Liver (tissue), 3 donors: ENCODE measurements around the gene PKP4.

Experiments
- ATF3 ChIP-seq: IDR thresholded peaks from 2 replicates; pipeline ENCODE4 v1.6.1; 2016; ENCODE audit warnings: antibody characterized with exemption
- CTCF ChIP-seq: fragments of 150-350 bp; IDR thresholded peaks from 2 replicates; pipeline ENCODE4 v1.5.1; 2017; ENCODE audit warnings: improper control_type of control experiment, low read depth, low read length; ENCODE audit not compliant: missing input control
- FOXA1 ChIP-seq: IDR thresholded peaks from 2 replicates; pipeline ENCODE4 v1.6.1; 2016; ENCODE audit warnings: antibody characterized with exemption
- JUND ChIP-seq, 2 donors: IDR thresholded peaks; 2 replicates each; pipeline ENCODE4 v1.6.1; 2016; ENCODE audit warnings: antibody characterized with exemption in 2 of 2
- NR2F2 ChIP-seq: IDR thresholded peaks from 2 replicates; pipeline ENCODE4 v1.6.1; 2016; ENCODE audit warnings: antibody characterized with exemption
- RAD21 ChIP-seq, 2 donors: IDR thresholded peaks; 2 replicates each; pipeline ENCODE4 v1.6.1; 2016; ENCODE audit warnings: antibody characterized with exemption in 2 of 2, mild to moderate bottlenecking in 2 of 2
- SP1 ChIP-seq: IDR thresholded peaks from 2 replicates; pipeline ENCODE4 v1.6.1; 2018; ENCODE audit warnings: antibody characterized with exemption, mild to moderate bottlenecking
- YY1 ChIP-seq: IDR thresholded peaks from 2 replicates; pipeline ENCODE4 v1.6.1; 2016; ENCODE audit warnings: antibody characterized with exemption, mild to moderate bottlenecking
- donor health status: healthy.
- donor health status: healthy.

- TF ChIP-seq CTCF (no peak), NR2F2 (no peak), ATF3 (no peak), SP1 (no peak), FOXA1 (no peak), YY1 (no peak), RAD21 (IDR thresholded peaks at IDR 0.05) (no peak), JUND (IDR thresholded peaks at IDR 0.05) (no peak)
These were observed 229.5 kb downstream of the PKP4 start for GRCh38 chr2:158686210-158686691.
